Measurements from ENCODE around the gene ANXA2.

- TF ChIP-seq ZNF274 (IDR thresholded peaks at IDR 0.05; ENCODE audit: low read depth, low read length), result no peak
- no peak for TF ChIP-seq YY1 (IDR thresholded peaks at IDR 0.05; ENCODE audit: insufficient read depth, insufficient read length)
- no peak for TF ChIP-seq SUZ12 (IDR thresholded peaks at IDR 0.05; ENCODE audit: extremely low read depth, insufficient read depth, insufficient read length)
Observed at GRCh38 chr15:60399931-60400330, 2.1 kb upstream of the ANXA2 start.
